HG03139 (cell line): Measurements from ENCODE around the gene ATG3.
A peak's percentile ranks its signal among the peaks of the same experiment; 100 is the strongest.
"Not testable (repeated sequence)": the region's sequence is repeated elsewhere in the genome, so short reads cannot be mapped to it uniquely, and the experiment has no call there.

Experiments
- ATAC-seq: cut with Tn5 transposase; IDR thresholded peaks from one replicate; pipeline ENCODE4 v1.9.1; 2021; ENCODE audit not compliant: unreplicated experiment

The ATG3 gene

GRCh38 chr3:112561484-112561733 lies 353 bp downstream of the ATG3 start:
- ATAC-seq: peak; percentile 32

GRCh38 chr3:112560721-112561483 lies 860 bp downstream of the ATG3 start:
- ATAC-seq: peak; percentile 24

- no peak for ATAC-seq
Observed at GRCh38 chr3:112560307-112560706, 1.5 kb downstream of the ATG3 start.

GRCh38 chr3:112557976-112558375 lies 3.8 kb downstream of the ATG3 start:
- ATAC-seq: no peak

- ATAC-seq: no peak
Observed at GRCh38 chr3:112555535-112556170, 6.1 kb downstream of the ATG3 start.

GRCh38 chr3:112550859-112551258 lies 10.9 kb downstream of the ATG3 start:
- ATAC-seq: no peak

- no peak for ATAC-seq
Observed at GRCh38 chr3:112546216-112546759, 15.5 kb downstream of the ATG3 start.

GRCh38 chr3:112539825-112540650 lies 21.7 kb downstream of the ATG3 start:
- ATAC-seq: peak; percentile 81

- no peak for ATAC-seq
Observed at GRCh38 chr3:112531358-112531781, 30.4 kb downstream of the ATG3 start.

- no peak for ATAC-seq
Observed at GRCh38 chr3:112530573-112530972, 31.2 kb downstream of the ATG3 start.

- not testable (repeated sequence) for ATAC-seq
Observed at GRCh38 chr3:112524127-112524526, 37.6 kb downstream of the ATG3 start.

GRCh38 chr3:112519424-112520001 lies 42.2 kb downstream of the ATG3 start:
- peak; percentile 40 for ATAC-seq

GRCh38 chr3:112518970-112519369 lies 42.8 kb downstream of the ATG3 start:
- ATAC-seq: not testable (repeated sequence)

GRCh38 chr3:112514527-112515128 lies 47.1 kb downstream of the ATG3 start:
- peak; percentile 99 for ATAC-seq

- no peak for ATAC-seq
Observed at GRCh38 chr3:112512320-112512719, 49.4 kb downstream of the ATG3 start.

- ATAC-seq: no peak
Observed at GRCh38 chr3:112508860-112509259, 52.9 kb downstream of the ATG3 start.

GRCh38 chr3:112508261-112508660 lies 53.5 kb downstream of the ATG3 start:
- ATAC-seq: no peak

GRCh38 chr3:112505907-112506306 lies 55.9 kb downstream of the ATG3 start:
- ATAC-seq: no peak

GRCh38 chr3:112504123-112504522 lies 57.6 kb downstream of the ATG3 start:
- ATAC-seq: no peak

GRCh38 chr3:112503304-112503972 lies 58.3 kb downstream of the ATG3 start:
- no peak for ATAC-seq
